ENCODE data around the gene EPB41L4A.

- TF ChIP-seq GATA2 (IDR thresholded peaks at IDR 0.05; ENCODE audit: low read depth, low read length) (no peak), GATA3 (IDR thresholded peaks at IDR 0.05; ENCODE audit: low read depth, low read length) (no peak)
Observed at GRCh38 chr5:112390327-112390726, 28.8 kb downstream of the EPB41L4A start.

Measured in SH-SY5Y (cell line).